ENCODE measurements around the gene BCO2. TPM values are rescaled to one million over a fixed set of nuclear protein-coding genes. Genes with fewer than 3 reads are reported as not detected.

BCO2 gene
- total and polyA plus RNA-seq, 12 donors = 26.0 to 139 (median 49.5) TPM

DNA sequence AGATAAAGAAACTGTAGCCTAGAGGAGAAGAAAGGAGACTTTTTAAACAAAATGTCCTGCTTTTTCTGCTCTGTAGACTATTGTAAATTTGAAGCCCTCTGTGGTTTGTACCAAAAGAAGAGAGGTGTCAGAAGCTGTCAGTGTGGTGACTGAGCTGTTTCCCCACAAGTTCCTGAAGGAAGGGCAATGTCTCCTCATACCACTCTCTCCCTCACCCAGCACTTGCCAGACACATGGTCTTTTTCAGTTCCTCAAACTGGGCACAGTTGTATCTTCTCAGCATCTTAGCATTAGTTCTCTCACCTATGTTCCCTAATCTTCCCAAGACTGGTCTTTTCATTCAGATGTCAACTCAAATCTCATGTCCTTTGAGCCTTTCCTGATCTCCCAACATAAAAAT lies 4.3 kb downstream of the BCO2 start:
- no peaks in the 10 kb centered on the region for H3K9me3 ChIP-seq (replicated peaks in 1 of 3)
- peaks cover 0 to 10% of the 10 kb centered on the region in 2 donors for H3K36me3 ChIP-seq (replicated peaks in 1 of 2)
- H3K27ac ChIP-seq = peak overlapping the region in 1 of 5 donors; percentile 0
- peaks cover 0 to 17% of the 10 kb centered on the region in 2 donors for H3K4me1 ChIP-seq (replicated peaks in 1 of 2)
- no peaks in the 10 kb centered on the region for H3K27me3 ChIP-seq
- no peak overlapping the region for H3K4me3 ChIP-seq
- DNase-seq = no peak
- TF ChIP-seq, protein P1, sequence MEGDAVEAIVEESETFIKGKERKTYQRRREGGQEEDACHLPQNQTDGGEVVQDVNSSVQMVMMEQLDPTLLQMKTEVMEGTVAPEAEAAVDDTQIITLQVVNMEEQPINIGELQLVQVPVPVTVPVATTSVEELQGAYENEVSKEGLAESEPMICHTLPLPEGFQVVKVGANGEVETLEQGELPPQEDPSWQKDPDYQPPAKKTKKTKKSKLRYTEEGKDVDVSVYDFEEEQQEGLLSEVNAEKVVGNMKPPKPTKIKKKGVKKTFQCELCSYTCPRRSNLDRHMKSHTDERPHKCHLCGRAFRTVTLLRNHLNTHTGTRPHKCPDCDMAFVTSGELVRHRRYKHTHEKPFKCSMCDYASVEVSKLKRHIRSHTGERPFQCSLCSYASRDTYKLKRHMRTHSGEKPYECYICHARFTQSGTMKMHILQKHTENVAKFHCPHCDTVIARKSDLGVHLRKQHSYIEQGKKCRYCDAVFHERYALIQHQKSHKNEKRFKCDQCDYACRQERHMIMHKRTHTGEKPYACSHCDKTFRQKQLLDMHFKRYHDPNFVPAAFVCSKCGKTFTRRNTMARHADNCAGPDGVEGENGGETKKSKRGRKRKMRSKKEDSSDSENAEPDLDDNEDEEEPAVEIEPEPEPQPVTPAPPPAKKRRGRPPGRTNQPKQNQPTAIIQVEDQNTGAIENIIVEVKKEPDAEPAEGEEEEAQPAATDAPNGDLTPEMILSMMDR (IDR thresholded peaks at IDR 0.05) = no peak
- no peak for TF ChIP-seq POLR2A (IDR thresholded peaks at IDR 0.05)
- intact Hi-C loops (cut with DNase I) = loop anchor here in 1 of 2 donors (5.0 kb wide), 1 partner anchor 62 kb away; no protein-coding TSS in a partner anchor

DNA sequence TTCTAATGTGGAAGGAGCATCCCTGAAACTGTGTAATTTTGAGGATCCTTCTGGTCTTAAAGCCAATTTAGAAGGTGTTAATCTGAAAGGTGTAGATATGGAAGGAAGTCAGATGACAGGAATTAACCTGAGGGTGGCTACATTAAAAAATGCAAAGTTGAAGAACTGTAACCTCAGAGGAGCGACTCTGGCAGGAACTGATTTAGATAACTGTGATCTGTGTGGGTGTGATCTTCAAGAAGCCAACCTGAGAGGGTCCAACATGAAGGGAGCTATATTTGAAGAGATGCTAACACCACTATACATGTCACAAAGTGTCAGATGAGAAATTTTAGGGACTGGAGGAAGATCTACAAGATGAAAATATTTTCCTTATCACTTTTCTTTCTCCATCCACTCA lies 7.6 kb downstream of the BCO2 start:
- intact Hi-C loops (cut with DNase I) = no loop called here
- Histone ChIP-seq H3K4me3 (no peak overlapping the region), H3K27me3 (no peaks in the 10 kb centered on the region), H3K4me1 (replicated peaks in 1 of 2) (peaks cover 0 to 4% of the 10 kb centered on the region in 2 donors), H3K9me3 (replicated peaks in 1 of 3) (no peaks in the 10 kb centered on the region), H3K27ac (no peak overlapping the region), H3K36me3 (replicated peaks in 1 of 2) (peaks cover 0 to 10% of the 10 kb centered on the region in 2 donors)
- TF ChIP-seq, protein P1 (IDR thresholded peaks at IDR 0.05) = no peak
- no peak for TF ChIP-seq POLR2A (IDR thresholded peaks at IDR 0.05)
- no peak for DNase-seq
- WGBS, 4 donors = 74 to 89% (median 81%) methylated on average over 1 of the region's 1 CpG

DNA sequence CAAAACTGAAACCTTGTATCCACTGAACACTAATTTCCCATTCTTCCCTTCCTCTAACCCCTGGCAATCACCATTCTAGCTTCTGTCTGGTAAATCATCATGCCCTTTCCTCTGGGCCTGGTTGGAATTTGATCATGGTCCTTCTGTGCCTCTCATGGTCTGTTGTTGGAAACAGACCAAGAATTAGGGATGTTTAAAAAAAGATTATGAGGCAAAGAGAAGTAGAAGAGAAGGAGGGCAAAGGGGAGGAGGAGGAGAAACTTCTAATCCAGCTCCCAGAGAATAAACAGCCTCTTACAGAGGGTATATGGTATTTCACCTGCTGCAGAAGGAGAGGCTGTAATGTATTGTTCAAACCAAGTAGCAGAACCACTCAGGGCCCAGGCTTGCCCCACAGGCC lies 10.6 kb downstream of the BCO2 start:
- TF ChIP-seq, protein P1 (IDR thresholded peaks at IDR 0.05) = no peak
- no peak for TF ChIP-seq POLR2A (IDR thresholded peaks at IDR 0.05)
- no peak for DNase-seq
- Histone ChIP-seq H3K27ac (no peak overlapping the region), H3K36me3 (replicated peaks in 1 of 2) (no peaks in the 10 kb centered on the region), H3K4me3 (no peak overlapping the region), H3K27me3 (no peaks in the 10 kb centered on the region), H3K9me3 (replicated peaks in 1 of 3) (no peaks in the 10 kb centered on the region), H3K4me1 (replicated peaks in 1 of 2) (peaks cover 4 to 5% of the 10 kb centered on the region in 2 donors)
- intact Hi-C loops (cut with DNase I) = no loop called here

DNA sequence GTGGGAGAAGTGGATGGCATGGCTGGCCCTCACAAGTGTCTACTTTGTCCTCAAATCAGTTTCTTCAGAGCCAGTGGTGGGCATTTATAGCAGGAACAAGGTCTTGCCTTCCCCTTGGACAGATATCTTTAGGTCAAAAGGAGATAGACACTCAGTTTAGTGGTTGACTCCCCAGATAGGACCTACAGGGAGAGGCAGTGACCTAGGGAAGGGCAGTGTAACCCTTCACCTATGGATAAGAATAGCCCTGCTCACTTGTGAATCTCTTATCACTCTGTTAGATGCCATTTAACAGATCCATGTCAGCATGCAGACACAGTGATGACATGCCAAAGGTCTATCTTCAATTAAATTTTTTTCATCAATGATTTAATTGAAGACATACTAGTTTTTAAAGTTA lies 11.0 kb downstream of the BCO2 start:
- no peak for DNase-seq
- H3K9me3 ChIP-seq (replicated peaks in 1 of 3) = no peaks in the 10 kb centered on the region
- no peaks in the 10 kb centered on the region for H3K27me3 ChIP-seq
- TF ChIP-seq, protein P1 (IDR thresholded peaks at IDR 0.05) = no peak
- TF ChIP-seq POLR2A (IDR thresholded peaks at IDR 0.05) = no peak
- peaks cover 4 to 5% of the 10 kb centered on the region in 2 donors for H3K4me1 ChIP-seq (replicated peaks in 1 of 2)
- H3K27ac ChIP-seq = no peak overlapping the region
- H3K36me3 ChIP-seq (replicated peaks in 1 of 2) = no peaks in the 10 kb centered on the region
- no peak overlapping the region for H3K4me3 ChIP-seq
- intact Hi-C loops (cut with DNase I) = no loop called here

Measured in adrenal gland (tissue), 12 donors.